Thyroid gland (tissue), 4 donors: ENCODE measurements around the gene OR14I1. TPM values are rescaled to one million over a fixed set of nuclear protein-coding genes. Genes with fewer than 3 reads are reported as not detected.

Experiments
- DNase-seq, 2 donors: peaks; one replicate each; pipeline ENCODE4 v3.0.0-alpha.2; 2019
- H3K27ac ChIP-seq, 3 donors: fragments of 200-600 bp; sonication (generic); 1 replicate in 2 of 3; 2 replicates in 1 of 3; pipeline ENCODE4 v1.5.1; 2016 to 2019; ENCODE audit warnings: mild to moderate bottlenecking in 1 of 3, moderate library complexity in 1 of 3
- H3K27me3 ChIP-seq: fragments of 200-600 bp; sonication (generic); one replicate; pipeline ENCODE4 v1.5.1; 2019
- H3K36me3 ChIP-seq, 2 donors: fragments of 200-600 bp; sonication (generic); one replicate each; pipeline ENCODE4 v1.5.1; 2016 to 2019
- H3K4me1 ChIP-seq, 2 donors: fragments of 200-600 bp; sonication (generic); one replicate each; pipeline ENCODE4 v1.5.1; 2017 to 2019
- H3K4me3 ChIP-seq, 3 donors: fragments of 200-600 bp; sonication (generic); replicated peaks in 1 of 3; 1 replicate in 2 of 3; 2 replicates in 1 of 3; pipeline ENCODE4 v1.5.1; 2016; ENCODE audit warnings: mild to moderate bottlenecking in 1 of 3
- H3K9me3 ChIP-seq: fragments of 200-600 bp; sonication (generic); one replicate; pipeline ENCODE4 v1.5.1; 2017
- CTCF ChIP-seq, 6 experiments: fragments of 200-600 bp in 3 of 6; fragments of 450-650 bp in 3 of 6; sonication (generic) in 3 of 6; IDR thresholded peaks; one replicate each; pipeline ENCODE4 v1.5.1; 2016 to 2019; ENCODE audit warnings: antibody characterized with exemption in 6 of 6, mild to moderate bottlenecking in 2 of 6, inconsistent platforms in 1 of 6, moderate library complexity in 1 of 6
- POLR2A ChIP-seq, 2 donors: fragments of 450-650 bp; IDR thresholded peaks; one replicate each; pipeline ENCODE4 v1.6.1; 2017; ENCODE audit warnings: antibody characterized with exemption in 2 of 2, mild to moderate bottlenecking in 2 of 2, moderate library complexity in 1 of 2
- WGBS, 2 donors: methylation state at CpG; one replicate each; pipeline ENCODE4 v1.1.5; 2017; 5-methylcytosine and 5-hydroxymethylcytosine counted together
- intact Hi-C: fragments of 100-400 bp; cut with DNase I; formaldehyde crosslinking; loops from one replicate; pipeline ENCODE4 v1.15.1; 2023
- total RNA-seq, 4 donors: library from RNA; depleted of rRNA; stranded (reverse); fragments of >200 nt; gene quantifications; one replicate each; pipeline ENCODE4 v1.2.3, GENCODE V29; 2016

The OR14I1 gene
- total RNA-seq, 4 donors from 2014 or later: not detected

- no peaks in the 10 kb centered on the region for H3K36me3 ChIP-seq
- no peaks in the 10 kb centered on the region for H3K4me1 ChIP-seq
- TF ChIP-seq CTCF (IDR thresholded peaks at IDR 0.05) (no peak), POLR2A (IDR thresholded peaks at IDR 0.05) (no peak)
- no peak for DNase-seq
- no peak overlapping the region for H3K4me3 ChIP-seq
- H3K9me3 ChIP-seq: no peaks in the 10 kb centered on the region
- no peaks in the 10 kb centered on the region for H3K27me3 ChIP-seq
- no peak overlapping the region for H3K27ac ChIP-seq
- 89 to 96% methylated on average over 7 of the region's 7 CpGs for WGBS, 2 donors
- intact Hi-C loops: no loop called here
These were observed 38.3 kb upstream of the OR14I1 start for GRCh38 chr1:248740876-248741275.

GRCh38 chr1:248739572-248740205 lies 37.1 kb upstream of the OR14I1 start:
- intact Hi-C loops: no loop called here
- no peaks in the 10 kb centered on the region for H3K36me3 ChIP-seq
- 73 to 75% methylated on average over 16 of the region's 16 CpGs for WGBS, 2 donors
- TF ChIP-seq POLR2A (IDR thresholded peaks at IDR 0.05): no peak
- TF ChIP-seq CTCF (IDR thresholded peaks at IDR 0.05): no peak
- no peaks in the 10 kb centered on the region for H3K27me3 ChIP-seq
- no peak overlapping the region for H3K4me3 ChIP-seq
- DNase-seq: no peak
- no peak overlapping the region for H3K27ac ChIP-seq
- H3K4me1 ChIP-seq: no peaks in the 10 kb centered on the region
- no peaks in the 10 kb centered on the region for H3K9me3 ChIP-seq

- H3K4me3 ChIP-seq: no peak overlapping the region
- intact Hi-C loops: no loop called here
- H3K4me1 ChIP-seq: no peaks in the 10 kb centered on the region
- DNase-seq: no peak
- 69 to 82% methylated on average over 6 of the region's 6 CpGs for WGBS, 2 donors
- H3K36me3 ChIP-seq: no peaks in the 10 kb centered on the region
- TF ChIP-seq CTCF (IDR thresholded peaks at IDR 0.05) (no peak), POLR2A (IDR thresholded peaks at IDR 0.05) (no peak)
- no peak overlapping the region for H3K27ac ChIP-seq
- H3K9me3 ChIP-seq: no peaks in the 10 kb centered on the region
- H3K27me3 ChIP-seq: no peaks in the 10 kb centered on the region
These were observed 34.9 kb upstream of the OR14I1 start for GRCh38 chr1:248737457-248737856.

GRCh38 chr1:248736977-248737376 lies 34.4 kb upstream of the OR14I1 start:
- Histone ChIP-seq H3K27me3 (no peaks in the 10 kb centered on the region), H3K27ac (no peak overlapping the region), H3K36me3 (no peaks in the 10 kb centered on the region), H3K4me1 (no peaks in the 10 kb centered on the region), H3K9me3 (no peaks in the 10 kb centered on the region), H3K4me3 (no peak overlapping the region)
- intact Hi-C loops: no loop called here
- TF ChIP-seq POLR2A (IDR thresholded peaks at IDR 0.05) (no peak), CTCF (IDR thresholded peaks at IDR 0.05) (no peak)
- DNase-seq: no peak
- WGBS, 2 donors: 65 to 66% methylated on average over 4 of the region's 4 CpGs

- 75 to 84% methylated on average over 5 of the region's 5 CpGs for WGBS, 2 donors
- Histone ChIP-seq H3K36me3 (no peaks in the 10 kb centered on the region), H3K4me1 (no peaks in the 10 kb centered on the region), H3K27me3 (no peaks in the 10 kb centered on the region), H3K4me3 (no peak overlapping the region), H3K9me3 (no peaks in the 10 kb centered on the region), H3K27ac (no peak overlapping the region)
- DNase-seq: no peak
- TF ChIP-seq POLR2A (IDR thresholded peaks at IDR 0.05): no peak
- no peak for TF ChIP-seq CTCF (IDR thresholded peaks at IDR 0.05)
- intact Hi-C loops: no loop called here
These were observed 31.0 kb upstream of the OR14I1 start for GRCh38 chr1:248733566-248733965.
